ENCODE results near the gene CHKA. TPM values are rescaled to one million over a fixed set of nuclear protein-coding genes. Genes with fewer than 3 reads are reported as not detected.
A peak's percentile ranks its signal among the peaks of the same experiment; 100 is the strongest.

CHKA gene
- total and polyA plus RNA-seq, 8 donors, result 17.4 to 110 (median 31.6) TPM

DNA sequence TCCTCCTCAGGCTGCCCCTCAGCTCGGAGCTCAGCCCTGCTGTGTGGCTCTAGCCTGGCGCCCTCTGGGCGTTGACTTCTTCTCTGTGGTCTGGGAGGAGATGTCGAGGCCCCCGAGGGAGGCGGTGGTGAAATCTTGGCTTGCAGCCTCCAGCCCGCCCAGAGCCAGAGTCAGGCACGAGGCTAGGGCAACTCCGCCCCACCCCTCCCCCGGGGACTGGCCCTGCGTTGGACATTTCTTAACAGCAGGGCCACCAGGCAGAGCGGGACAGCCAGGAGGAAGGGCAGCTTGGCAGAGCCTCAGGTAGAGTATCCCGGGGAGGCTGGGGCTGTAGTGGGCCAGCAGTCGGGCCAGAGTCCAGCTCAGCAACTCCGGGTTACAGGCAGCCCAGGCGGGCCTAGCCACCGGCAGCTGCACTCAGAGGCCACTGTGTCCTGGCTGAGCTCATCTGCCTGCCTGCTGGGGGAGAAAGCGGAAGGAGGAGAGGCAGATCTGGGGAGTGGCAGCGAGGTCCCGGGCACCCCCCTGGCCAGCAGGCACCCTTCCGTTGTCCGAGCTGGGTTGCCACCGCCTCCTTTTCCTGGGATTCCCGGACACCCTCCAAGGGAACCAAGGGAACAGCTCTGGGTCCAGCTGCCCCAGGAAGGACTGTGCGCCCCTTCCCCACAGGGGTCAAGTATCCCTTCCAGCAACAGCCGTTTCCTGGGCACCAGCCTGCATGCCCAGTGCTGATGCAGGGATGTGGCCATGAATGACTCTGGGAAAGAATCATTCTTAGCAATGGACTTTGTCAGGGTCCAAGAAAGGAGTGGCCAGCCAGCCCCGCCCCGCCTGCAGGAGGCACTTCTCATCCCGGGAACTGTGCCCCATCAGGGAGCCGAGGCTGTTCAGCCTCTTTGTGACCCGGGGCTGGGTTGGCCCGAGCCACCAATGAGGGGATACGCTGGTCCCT is 110.8 kb downstream of the CHKA start, which contains the start of gene ALDH3B1:
Gene ALDH3B1, plus strand, starts transcription at position 238 of the 952 bp plus-strand sequence. CDS start 4,971 bp downstream, outside the sequence.
- no peak for FAIRE-seq
- peak; percentile 71 to 81 (median 80) for ATAC-seq
- Histone ChIP-seq H3K27me3 (no peaks in the 10 kb centered on the region), H3K4me1 (peaks cover 26 to 35% (median 27%) of the 10 kb centered on the region in 3 donors), H3K9me3 (no peaks in the 10 kb centered on the region), H3K36me3 (no peaks in the 10 kb centered on the region), H3K27ac (peak within 1 kb of the TSS; percentile 80 to 89 (median 84)), H3K4me3 (peak within 1 kb of the TSS in 3 of 4 donors; percentile 1 to 35 (median 22))
- peak; percentile 84 to 93 (median 89) for DNase-seq
- WGBS, 2 donors, result 7 to 14% methylated on average over 25 to 33 of the region's 33 CpGs
- TF ChIP-seq, protein P1, sequence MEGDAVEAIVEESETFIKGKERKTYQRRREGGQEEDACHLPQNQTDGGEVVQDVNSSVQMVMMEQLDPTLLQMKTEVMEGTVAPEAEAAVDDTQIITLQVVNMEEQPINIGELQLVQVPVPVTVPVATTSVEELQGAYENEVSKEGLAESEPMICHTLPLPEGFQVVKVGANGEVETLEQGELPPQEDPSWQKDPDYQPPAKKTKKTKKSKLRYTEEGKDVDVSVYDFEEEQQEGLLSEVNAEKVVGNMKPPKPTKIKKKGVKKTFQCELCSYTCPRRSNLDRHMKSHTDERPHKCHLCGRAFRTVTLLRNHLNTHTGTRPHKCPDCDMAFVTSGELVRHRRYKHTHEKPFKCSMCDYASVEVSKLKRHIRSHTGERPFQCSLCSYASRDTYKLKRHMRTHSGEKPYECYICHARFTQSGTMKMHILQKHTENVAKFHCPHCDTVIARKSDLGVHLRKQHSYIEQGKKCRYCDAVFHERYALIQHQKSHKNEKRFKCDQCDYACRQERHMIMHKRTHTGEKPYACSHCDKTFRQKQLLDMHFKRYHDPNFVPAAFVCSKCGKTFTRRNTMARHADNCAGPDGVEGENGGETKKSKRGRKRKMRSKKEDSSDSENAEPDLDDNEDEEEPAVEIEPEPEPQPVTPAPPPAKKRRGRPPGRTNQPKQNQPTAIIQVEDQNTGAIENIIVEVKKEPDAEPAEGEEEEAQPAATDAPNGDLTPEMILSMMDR (IDR thresholded peaks at IDR 0.05), result no peak
- intact Hi-C loops (cut with DNase I), result no loop called here

GRCh38 chr11:68009391-68010089 is 111.6 kb downstream of the CHKA start:
- H3K9me3 ChIP-seq, result no peaks in the 10 kb centered on the region
- peak overlapping the region; percentile 80 to 89 (median 84) for H3K27ac ChIP-seq
- 20 to 24% methylated on average over 12 of the region's 12 CpGs for WGBS, 2 donors
- FAIRE-seq, result no peak
- H3K27me3 ChIP-seq, result no peaks in the 10 kb centered on the region
- peaks cover 26 to 35% (median 27%) of the 10 kb centered on the region in 3 donors for H3K4me1 ChIP-seq
- peak overlapping the region in 1 of 4 donors; percentile 35 for H3K4me3 ChIP-seq
- intact Hi-C loops (cut with DNase I), result no loop called here
- TF ChIP-seq, protein P1 (IDR thresholded peaks at IDR 0.05), result no peak
- H3K36me3 ChIP-seq, result no peaks in the 10 kb centered on the region
- peak in 2 of 6 donors; percentile 47 to 53 for DNase-seq
- ATAC-seq, result peak; percentile 6 to 33 (median 10)

DNA sequence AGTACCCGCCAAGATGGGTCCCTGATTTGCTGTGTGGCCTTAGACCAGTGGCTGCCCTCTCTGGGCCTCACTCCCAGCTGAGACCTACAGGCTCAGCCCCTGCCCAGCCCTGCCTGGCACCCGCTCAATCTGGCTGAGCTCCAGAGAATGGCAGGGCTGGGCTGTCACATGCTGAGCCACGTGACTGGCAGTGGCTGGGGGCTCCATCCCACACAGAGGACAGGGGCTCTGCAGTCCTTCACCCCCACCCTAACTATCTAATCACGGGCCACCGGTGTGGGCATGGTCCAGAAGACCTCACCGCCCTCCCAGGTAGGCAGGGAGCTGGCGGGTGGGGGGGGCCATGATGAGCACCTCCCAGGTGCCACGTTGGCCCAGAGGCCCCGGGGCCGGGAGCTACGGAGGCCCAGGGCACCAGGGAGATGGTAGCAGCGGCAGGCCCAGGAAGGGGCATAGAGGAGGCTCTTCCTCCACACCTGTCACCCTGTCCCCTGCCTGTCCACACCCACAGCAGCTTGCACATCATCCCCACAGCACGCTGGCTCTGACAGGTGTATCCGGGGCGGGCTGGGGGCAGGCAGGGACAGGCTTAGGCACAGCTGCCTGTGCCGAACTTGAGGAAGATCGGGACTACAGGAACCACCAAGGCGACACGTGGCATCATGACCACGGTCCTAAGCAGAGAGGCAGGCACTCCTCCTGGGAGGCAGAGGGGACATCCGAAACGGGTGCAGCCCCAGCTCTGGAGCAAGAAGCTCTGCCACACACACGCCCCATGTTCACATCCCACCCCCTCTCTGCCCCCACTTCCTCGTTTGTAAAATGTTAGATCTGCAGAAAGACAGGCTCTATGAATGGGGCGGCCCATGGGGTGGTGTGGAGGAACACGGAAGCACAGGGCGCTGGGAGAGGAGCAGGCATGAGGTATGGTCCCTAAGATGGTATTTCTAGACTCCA is 112.5 kb downstream of the CHKA start:
- ATAC-seq (peak; percentile 4 to 17 (median 8)), DNase-seq (peak in 5 of 6 donors; percentile 70 to 87 (median 83)), FAIRE-seq (no peak)
- Histone ChIP-seq H3K4me3 (peak overlapping the region in 2 of 4 donors; percentile 22 to 25), H3K27ac (peak overlapping the region; percentile 80 to 89 (median 84)), H3K4me1 (peaks cover 26 to 35% (median 27%) of the 10 kb centered on the region in 3 donors), H3K36me3 (no peaks in the 10 kb centered on the region), H3K9me3 (no peaks in the 10 kb centered on the region), H3K27me3 (no peaks in the 10 kb centered on the region)
- 40 to 57% methylated on average over 25 to 27 of the region's 27 CpGs for WGBS, 2 donors
- TF ChIP-seq, protein P1 (IDR thresholded peaks at IDR 0.05), result no peak
- intact Hi-C loops (cut with DNase I), result no loop called here
